Stomach (tissue), 9 donors: ENCODE results near the gene LSAMP. TPM values are rescaled to one million over a fixed set of nuclear protein-coding genes. Genes with fewer than 3 reads are reported as not detected.

Experiments used
- DNase-seq, 2 donors: peaks; one replicate each; pipeline versions ENCODE4 v3.0.0 to v3.0.0-alpha.2; 2013 to 2019
- H3K27ac ChIP-seq, 5 donors: fragments of 200-600 bp in 4 of 5; sonication (generic) in 4 of 5; one replicate each; pipeline ENCODE4 v1.5.1; 2013 to 2019; ENCODE audit warnings: mild to moderate bottlenecking in 1 of 5, moderate library complexity in 1 of 5
- H3K27me3 ChIP-seq, 3 donors: fragments of 200-600 bp; sonication (generic); one replicate each; pipeline ENCODE4 v1.5.1; 2017 to 2019; ENCODE audit warnings: mixed run types in 1 of 3
- H3K36me3 ChIP-seq, 4 donors: fragments of 200-600 bp; sonication (generic); 1 replicate in 3 of 4; 2 replicates in 1 of 4; pipeline ENCODE4 v1.5.1; 2016 to 2019
- H3K4me1 ChIP-seq, 4 donors: fragments of 200-600 bp; sonication (generic); one replicate each; pipeline ENCODE4 v1.5.1; 2016 to 2019
- H3K4me3 ChIP-seq, 4 donors: fragments of 200-600 bp; sonication (generic) in 3 of 4; one replicate each; pipeline ENCODE4 v1.5.1; 2016 to 2019; ENCODE audit warnings: mild to moderate bottlenecking in 1 of 4
- H3K9me3 ChIP-seq, 4 donors: fragments of 200-600 bp; sonication (generic); one replicate each; pipeline ENCODE4 v1.5.1; 2016 to 2019
- CTCF ChIP-seq, 7 experiments: fragments of 450-650 bp in 4 of 7; fragments of 200-600 bp in 3 of 7; sonication (generic) in 3 of 7; IDR thresholded peaks; one replicate each; pipeline ENCODE4 v1.5.1; 2016 to 2019; ENCODE audit warnings: antibody characterized with exemption in 7 of 7, control low read depth in 2 of 7, mild to moderate bottlenecking in 1 of 7
- EP300 ChIP-seq: sonication (generic); formaldehyde crosslinking; IDR thresholded peaks from one replicate; pipeline ENCODE4 v1.6.1; 2017; ENCODE audit warnings: antibody characterized with exemption
- POLR2A ChIP-seq, 4 donors: fragments of 450-650 bp; IDR thresholded peaks; one replicate each; pipeline ENCODE4 v1.6.1; 2016; ENCODE audit warnings: antibody characterized with exemption in 4 of 4, control low read depth in 2 of 4, mild to moderate bottlenecking in 1 of 4, moderate library complexity in 1 of 4
- POLR2AphosphoS5 ChIP-seq, 3 donors: sonication (generic); formaldehyde crosslinking; IDR thresholded peaks; one replicate each; pipeline ENCODE4 v1.6.1; 2016; ENCODE audit warnings: antibody characterized with exemption in 3 of 3
- WGBS, 5 donors: extraction: QIAGEN DNeasy Blood & Tissue Kit in 3 of 5; methylation state at CpG; one replicate each; pipeline versions ENCODE4 v1.1.5 to v1.1.7; 2013 to 2018; 5-methylcytosine and 5-hydroxymethylcytosine counted together
- intact Hi-C: fragments of 100-400 bp; cut with DNase I; formaldehyde crosslinking; loops from one replicate; pipeline ENCODE4 v1.15.1; 2023; ENCODE audit warnings: low total_unique reads
- polyA plus RNA-seq, 3 donors: library from polyadenylated mRNA; stranded (reverse); fragments of 200-250 nt; gene quantifications; one replicate each; pipeline ENCODE4 v1.2.3, GENCODE V29; 2013
- total RNA-seq, 5 donors: library from RNA; depleted of rRNA; stranded (reverse); fragments of >200 nt; gene quantifications; one replicate each; pipeline versions ENCODE4 v1.1.0 to v1.2.3, GENCODE V29; 2014 to 2016
- donor health status: healthy with polysubstance abuse.
- donor health status: Bipolar disorder and iron deficiency.
- donor health status: healthy.

Gene LSAMP
- total and polyA plus RNA-seq, 8 donors, result 1.1 to 20.7 (median 1.7) TPM

GRCh38 chr3:115901008-115901407 is 544.3 kb downstream of the LSAMP start:
- Histone ChIP-seq H3K4me1 (no peaks in the 10 kb centered on the region), H3K4me3 (no peak overlapping the region), H3K27ac (no peak overlapping the region), H3K9me3 (no peaks in the 10 kb centered on the region), H3K27me3 (no peaks in the 10 kb centered on the region), H3K36me3 (no peaks in the 10 kb centered on the region)
- DNase-seq, result no peak
- intact Hi-C loops, result no loop called here
- TF ChIP-seq EP300 (no peak), POLR2A (IDR thresholded peaks at IDR 0.05) (no peak), POLR2AphosphoS5 (IDR thresholded peaks at IDR 0.05) (no peak), CTCF (IDR thresholded peaks at IDR 0.05) (no peak)

GRCh38 chr3:115899535-115899934 is 545.8 kb downstream of the LSAMP start:
- no peak for DNase-seq
- no peak overlapping the region for H3K27ac ChIP-seq
- no peaks in the 10 kb centered on the region for H3K36me3 ChIP-seq
- no peak overlapping the region for H3K4me3 ChIP-seq
- H3K9me3 ChIP-seq, result no peaks in the 10 kb centered on the region
- no peaks in the 10 kb centered on the region for H3K4me1 ChIP-seq
- WGBS, 5 donors, result 81 to 93% (median 86%) methylated on average over 3 of the region's 3 CpGs
- intact Hi-C loops, result no loop called here
- no peaks in the 10 kb centered on the region for H3K27me3 ChIP-seq
- TF ChIP-seq EP300 (no peak), POLR2A (IDR thresholded peaks at IDR 0.05) (no peak), POLR2AphosphoS5 (IDR thresholded peaks at IDR 0.05) (no peak), CTCF (IDR thresholded peaks at IDR 0.05) (no peak)

GRCh38 chr3:115898656-115899410 is 546.5 kb downstream of the LSAMP start:
- WGBS, 5 donors, result 59 to 75% (median 75%) methylated on average over 3 of the region's 3 CpGs
- no peak for DNase-seq
- no peak overlapping the region for H3K4me3 ChIP-seq
- no peak overlapping the region for H3K27ac ChIP-seq
- no peaks in the 10 kb centered on the region for H3K4me1 ChIP-seq
- H3K27me3 ChIP-seq, result no peaks in the 10 kb centered on the region
- H3K36me3 ChIP-seq, result no peaks in the 10 kb centered on the region
- H3K9me3 ChIP-seq, result no peaks in the 10 kb centered on the region
- intact Hi-C loops, result no loop called here
- no peak for TF ChIP-seq POLR2A (IDR thresholded peaks at IDR 0.05)
- TF ChIP-seq EP300, result no peak
- no peak for TF ChIP-seq CTCF (IDR thresholded peaks at IDR 0.05)
- TF ChIP-seq POLR2AphosphoS5 (IDR thresholded peaks at IDR 0.05), result no peak

- Histone ChIP-seq H3K27me3 (no peaks in the 10 kb centered on the region), H3K9me3 (no peaks in the 10 kb centered on the region), H3K27ac (no peak overlapping the region), H3K36me3 (no peaks in the 10 kb centered on the region), H3K4me1 (no peaks in the 10 kb centered on the region), H3K4me3 (no peak overlapping the region)
- no peak for DNase-seq
- no peak for TF ChIP-seq POLR2AphosphoS5 (IDR thresholded peaks at IDR 0.05)
- no peak for TF ChIP-seq POLR2A (IDR thresholded peaks at IDR 0.05)
- TF ChIP-seq CTCF (IDR thresholded peaks at IDR 0.05), result no peak
- 71 to 89% (median 82%) methylated on average over 2 of the region's 2 CpGs for WGBS, 5 donors
- intact Hi-C loops, result no loop called here
These were observed 554.2 kb downstream of the LSAMP start for GRCh38 chr3:115891006-115891636.
